HG03039 (cell line): Measurements from ENCODE around the gene KRT12.
"Not testable (repeated sequence)": the region's sequence is repeated elsewhere in the genome, so short reads cannot be mapped to it uniquely, and the experiment has no call there.

Source experiments
- ATAC-seq: cut with Tn5 transposase; IDR thresholded peaks from one replicate; pipeline ENCODE4 v1.9.1; 2021; ENCODE audit warnings: mild to moderate bottlenecking, moderate library complexity; ENCODE audit not compliant: unreplicated experiment

The KRT12 gene

GRCh38 chr17:40818733-40819527 is 48.1 kb downstream of the KRT12 start:
- peak; percentile 80 for ATAC-seq

GRCh38 chr17:40818343-40818732 is 48.7 kb downstream of the KRT12 start:
- ATAC-seq: no peak

- no peak for ATAC-seq
These were observed 49.8 kb downstream of the KRT12 start for GRCh38 chr17:40817103-40817682.

GRCh38 chr17:40816569-40816968 is 50.5 kb downstream of the KRT12 start:
- no peak for ATAC-seq

- no peak for ATAC-seq
These were observed 51.6 kb downstream of the KRT12 start for GRCh38 chr17:40815381-40815780.

- not testable (repeated sequence) for ATAC-seq
These were observed 52.4 kb downstream of the KRT12 start for GRCh38 chr17:40814657-40815056.

- no peak for ATAC-seq
These were observed 53.2 kb downstream of the KRT12 start for GRCh38 chr17:40813804-40814203.

GRCh38 chr17:40812639-40813038 is 54.4 kb downstream of the KRT12 start:
- ATAC-seq: no peak
